ENCODE measurements around the gene CDCP1.

Gene CDCP1

GRCh38 chr3:45120359-45121158 lies 25.6 kb downstream of the CDCP1 start:
- no peaks in the 10 kb centered on the region for H3K36me3 ChIP-seq (ENCODE audit: insufficient read depth, low read length)
- H3K9me3 ChIP-seq (ENCODE audit: low read length), result no peaks in the 10 kb centered on the region
- no peak overlapping the region for H3K27ac ChIP-seq (ENCODE audit: low read depth, low read length)
- no peaks in the 10 kb centered on the region for H3K27me3 ChIP-seq (ENCODE audit: control insufficient read depth in 1 of 2, insufficient read depth in 2 of 2, low read length in 2 of 2)
- H3K4me1 ChIP-seq (ENCODE audit: insufficient read depth, low read length), result peaks cover 25% of the 10 kb centered on the region
- no peak overlapping the region for H3K4me3 ChIP-seq (ENCODE audit: low read depth in 1 of 2, low read length in 2 of 2)
- no peak overlapping the region for H3K9ac ChIP-seq (ENCODE audit: low read length)

- Histone ChIP-seq H3K9ac (ENCODE audit: low read length) (no peak overlapping the region), H3K4me1 (ENCODE audit: insufficient read depth, low read length) (peaks cover 25% of the 10 kb centered on the region), H3K27ac (ENCODE audit: low read depth, low read length) (no peak overlapping the region), H3K36me3 (ENCODE audit: insufficient read depth, low read length) (no peaks in the 10 kb centered on the region), H3K9me3 (ENCODE audit: low read length) (no peaks in the 10 kb centered on the region), H3K27me3 (ENCODE audit: control insufficient read depth in 1 of 2, insufficient read depth in 2 of 2, low read length in 2 of 2) (no peaks in the 10 kb centered on the region), H3K4me3 (ENCODE audit: low read depth in 1 of 2, low read length in 2 of 2) (no peak overlapping the region)
Observed at GRCh38 chr3:45119824-45120358, 26.3 kb downstream of the CDCP1 start.

- Histone ChIP-seq H3K4me3 (ENCODE audit: low read depth in 1 of 2, low read length in 2 of 2) (no peak overlapping the region), H3K36me3 (ENCODE audit: insufficient read depth, low read length) (no peaks in the 10 kb centered on the region), H3K4me1 (ENCODE audit: insufficient read depth, low read length) (peaks cover 22% of the 10 kb centered on the region), H3K9me3 (ENCODE audit: low read length) (no peaks in the 10 kb centered on the region), H3K27me3 (ENCODE audit: control insufficient read depth in 1 of 2, insufficient read depth in 2 of 2, low read length in 2 of 2) (no peaks in the 10 kb centered on the region), H3K9ac (ENCODE audit: low read length) (no peak overlapping the region), H3K27ac (ENCODE audit: low read depth, low read length) (no peak overlapping the region)
Observed at GRCh38 chr3:45119376-45119775, 26.8 kb downstream of the CDCP1 start.

GRCh38 chr3:45118615-45119071 lies 27.5 kb downstream of the CDCP1 start:
- H3K4me3 ChIP-seq (ENCODE audit: low read depth in 1 of 2, low read length in 2 of 2), result no peak overlapping the region
- no peaks in the 10 kb centered on the region for H3K9me3 ChIP-seq (ENCODE audit: low read length)

GRCh38 chr3:45116350-45116749 lies 29.8 kb downstream of the CDCP1 start:
- H3K36me3 ChIP-seq (ENCODE audit: insufficient read depth, low read length), result no peaks in the 10 kb centered on the region
- H3K4me1 ChIP-seq (ENCODE audit: insufficient read depth, low read length), result peaks cover 9% of the 10 kb centered on the region
- H3K27ac ChIP-seq (ENCODE audit: low read depth, low read length), result no peak overlapping the region
- no peaks in the 10 kb centered on the region for H3K27me3 ChIP-seq (ENCODE audit: control insufficient read depth in 1 of 2, insufficient read depth in 2 of 2, low read length in 2 of 2)
- no peak overlapping the region for H3K9ac ChIP-seq (ENCODE audit: low read length)
- H3K4me3 ChIP-seq (ENCODE audit: low read depth in 1 of 2, low read length in 2 of 2), result no peak overlapping the region
- H3K9me3 ChIP-seq (ENCODE audit: low read length), result no peaks in the 10 kb centered on the region

More at GRCh38 chr3:45118615-45119071, 27.5 kb downstream of the CDCP1 start:
- Histone ChIP-seq H3K36me3 (ENCODE audit: insufficient read depth, low read length) (no peaks in the 10 kb centered on the region), H3K9ac (ENCODE audit: low read length) (no peak overlapping the region), H3K27ac (ENCODE audit: low read depth, low read length) (no peak overlapping the region), H3K27me3 (ENCODE audit: control insufficient read depth in 1 of 2, insufficient read depth in 2 of 2, low read length in 2 of 2) (no peaks in the 10 kb centered on the region), H3K4me1 (ENCODE audit: insufficient read depth, low read length) (peaks cover 18% of the 10 kb centered on the region)

- H3K9ac ChIP-seq (ENCODE audit: low read length), result no peak overlapping the region
- no peaks in the 10 kb centered on the region for H3K36me3 ChIP-seq (ENCODE audit: insufficient read depth, low read length)
- no peaks in the 10 kb centered on the region for H3K9me3 ChIP-seq (ENCODE audit: low read length)
- H3K4me1 ChIP-seq (ENCODE audit: insufficient read depth, low read length), result peaks cover 6% of the 10 kb centered on the region
- H3K27ac ChIP-seq (ENCODE audit: low read depth, low read length), result no peak overlapping the region
- H3K4me3 ChIP-seq (ENCODE audit: low read depth in 1 of 2, low read length in 2 of 2), result no peak overlapping the region
- H3K27me3 ChIP-seq (ENCODE audit: control insufficient read depth in 1 of 2, insufficient read depth in 2 of 2, low read length in 2 of 2), result no peaks in the 10 kb centered on the region
Observed at GRCh38 chr3:45113625-45114050, 32.5 kb downstream of the CDCP1 start.

- no peak overlapping the region for H3K4me3 ChIP-seq (ENCODE audit: low read depth in 1 of 2, low read length in 2 of 2)
- H3K9me3 ChIP-seq (ENCODE audit: low read length), result no peaks in the 10 kb centered on the region
- H3K4me1 ChIP-seq (ENCODE audit: insufficient read depth, low read length), result peaks cover 6% of the 10 kb centered on the region
- H3K9ac ChIP-seq (ENCODE audit: low read length), result no peak overlapping the region
- H3K27ac ChIP-seq (ENCODE audit: low read depth, low read length), result no peak overlapping the region
- H3K27me3 ChIP-seq (ENCODE audit: control insufficient read depth in 1 of 2, insufficient read depth in 2 of 2, low read length in 2 of 2), result no peaks in the 10 kb centered on the region
- H3K36me3 ChIP-seq (ENCODE audit: insufficient read depth, low read length), result no peaks in the 10 kb centered on the region
Observed at GRCh38 chr3:45112939-45113338, 33.2 kb downstream of the CDCP1 start.

GRCh38 chr3:45110509-45110833 lies 35.7 kb downstream of the CDCP1 start:
- Histone ChIP-seq H3K27ac (ENCODE audit: low read depth, low read length) (no peak overlapping the region), H3K27me3 (ENCODE audit: control insufficient read depth in 1 of 2, insufficient read depth in 2 of 2, low read length in 2 of 2) (no peaks in the 10 kb centered on the region), H3K9ac (ENCODE audit: low read length) (no peak overlapping the region), H3K4me1 (ENCODE audit: insufficient read depth, low read length) (peaks cover 6% of the 10 kb centered on the region), H3K9me3 (ENCODE audit: low read length) (no peaks in the 10 kb centered on the region), H3K4me3 (ENCODE audit: low read depth in 1 of 2, low read length in 2 of 2) (no peak overlapping the region), H3K36me3 (ENCODE audit: insufficient read depth, low read length) (no peaks in the 10 kb centered on the region)

GRCh38 chr3:45109771-45110508 lies 36.2 kb downstream of the CDCP1 start:
- Histone ChIP-seq H3K27me3 (ENCODE audit: control insufficient read depth in 1 of 2, insufficient read depth in 2 of 2, low read length in 2 of 2) (no peaks in the 10 kb centered on the region), H3K36me3 (ENCODE audit: insufficient read depth, low read length) (no peaks in the 10 kb centered on the region), H3K27ac (ENCODE audit: low read depth, low read length) (no peak overlapping the region), H3K9me3 (ENCODE audit: low read length) (no peaks in the 10 kb centered on the region), H3K4me1 (ENCODE audit: insufficient read depth, low read length) (peaks cover 6% of the 10 kb centered on the region), H3K4me3 (ENCODE audit: low read depth in 1 of 2, low read length in 2 of 2) (no peak overlapping the region), H3K9ac (ENCODE audit: low read length) (no peak overlapping the region)

GRCh38 chr3:45106874-45107273 lies 39.3 kb downstream of the CDCP1 start:
- Histone ChIP-seq H3K36me3 (ENCODE audit: insufficient read depth, low read length) (no peaks in the 10 kb centered on the region), H3K4me1 (ENCODE audit: insufficient read depth, low read length) (no peaks in the 10 kb centered on the region), H3K27ac (ENCODE audit: low read depth, low read length) (no peak overlapping the region), H3K9me3 (ENCODE audit: low read length) (no peaks in the 10 kb centered on the region), H3K27me3 (ENCODE audit: control insufficient read depth in 1 of 2, insufficient read depth in 2 of 2, low read length in 2 of 2) (no peaks in the 10 kb centered on the region), H3K9ac (ENCODE audit: low read length) (no peak overlapping the region), H3K4me3 (ENCODE audit: low read depth in 1 of 2, low read length in 2 of 2) (no peak overlapping the region)

- H3K27me3 ChIP-seq (ENCODE audit: control insufficient read depth in 1 of 2, insufficient read depth in 2 of 2, low read length in 2 of 2), result no peaks in the 10 kb centered on the region
- no peak overlapping the region for H3K4me3 ChIP-seq (ENCODE audit: low read depth in 1 of 2, low read length in 2 of 2)
- H3K27ac ChIP-seq (ENCODE audit: low read depth, low read length), result no peak overlapping the region
- no peak overlapping the region for H3K9ac ChIP-seq (ENCODE audit: low read length)
- peaks cover 4% of the 10 kb centered on the region for H3K4me1 ChIP-seq (ENCODE audit: insufficient read depth, low read length)
- no peaks in the 10 kb centered on the region for H3K36me3 ChIP-seq (ENCODE audit: insufficient read depth, low read length)
- no peaks in the 10 kb centered on the region for H3K9me3 ChIP-seq (ENCODE audit: low read length)
Observed at GRCh38 chr3:45105855-45106671, 40.1 kb downstream of the CDCP1 start.

Measured in muscle layer of colon (tissue), 2 donors.